ENCODE measurements around the gene UBE2N. TPM values are rescaled to one million over a fixed set of nuclear protein-coding genes. Genes with fewer than 3 reads are reported as not detected.
"Not testable (repeated sequence)": the region's sequence is repeated elsewhere in the genome, so short reads cannot be mapped to it uniquely, and the experiment has no call there.

UBE2N gene
- polyA plus RNA-seq, 1 donor, result 91.4 TPM

GRCh38 chr12:93409343-93410187 is 32.2 kb downstream of the UBE2N start:
- DNase-seq, result not testable (repeated sequence)

- no peak for DNase-seq
These were observed 32.9 kb downstream of the UBE2N start for GRCh38 chr12:93408813-93409212.

GRCh38 chr12:93407963-93408283 is 33.8 kb downstream of the UBE2N start:
- DNase-seq, result no peak

DNA sequence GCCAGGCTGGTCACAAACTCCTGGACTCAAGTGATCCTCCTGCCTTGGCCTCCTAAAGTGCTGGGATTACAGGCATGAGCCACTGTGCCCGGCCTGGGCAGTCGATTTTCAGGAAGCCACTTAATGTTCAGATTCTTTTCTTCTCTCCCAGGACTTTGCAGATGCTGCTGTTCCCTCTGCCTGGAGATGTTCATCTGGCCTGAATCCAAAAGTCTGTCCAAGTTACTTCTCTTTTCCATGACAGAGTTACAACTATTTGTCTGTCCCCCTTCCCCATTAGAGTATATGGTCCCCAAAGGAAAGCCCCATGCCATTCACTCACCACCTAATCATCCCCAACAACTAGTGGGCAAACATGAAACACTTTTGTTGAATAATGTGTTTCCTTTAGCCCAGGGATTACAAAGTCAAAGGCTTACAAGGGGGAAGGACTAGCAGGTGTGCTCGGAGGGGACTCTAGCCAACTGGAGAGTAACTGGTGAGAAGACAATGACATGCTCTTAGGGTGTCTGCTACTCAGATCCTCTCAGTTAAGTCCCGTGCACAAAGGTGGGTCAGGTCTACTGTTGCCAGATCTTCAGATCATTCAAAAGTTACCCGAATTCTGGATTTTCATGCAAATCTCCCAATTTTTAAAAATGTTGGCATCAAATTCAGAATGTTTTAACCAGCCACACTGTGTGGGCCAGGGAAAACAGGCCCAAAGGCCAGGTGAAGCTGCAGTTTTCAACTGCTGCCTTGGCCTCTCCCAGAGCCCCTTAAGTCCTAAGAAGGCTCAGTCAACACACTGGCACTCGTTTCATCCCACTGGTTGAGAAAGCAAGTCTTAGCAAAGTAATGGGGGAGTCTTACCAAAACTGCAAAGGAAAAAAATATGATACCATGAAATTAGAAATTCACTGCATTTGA is 34.4 kb downstream of the UBE2N start:
- no peak for DNase-seq

- DNase-seq, result no peak
These were observed 36.5 kb downstream of the UBE2N start for GRCh38 chr12:93404961-93405849.

DNA sequence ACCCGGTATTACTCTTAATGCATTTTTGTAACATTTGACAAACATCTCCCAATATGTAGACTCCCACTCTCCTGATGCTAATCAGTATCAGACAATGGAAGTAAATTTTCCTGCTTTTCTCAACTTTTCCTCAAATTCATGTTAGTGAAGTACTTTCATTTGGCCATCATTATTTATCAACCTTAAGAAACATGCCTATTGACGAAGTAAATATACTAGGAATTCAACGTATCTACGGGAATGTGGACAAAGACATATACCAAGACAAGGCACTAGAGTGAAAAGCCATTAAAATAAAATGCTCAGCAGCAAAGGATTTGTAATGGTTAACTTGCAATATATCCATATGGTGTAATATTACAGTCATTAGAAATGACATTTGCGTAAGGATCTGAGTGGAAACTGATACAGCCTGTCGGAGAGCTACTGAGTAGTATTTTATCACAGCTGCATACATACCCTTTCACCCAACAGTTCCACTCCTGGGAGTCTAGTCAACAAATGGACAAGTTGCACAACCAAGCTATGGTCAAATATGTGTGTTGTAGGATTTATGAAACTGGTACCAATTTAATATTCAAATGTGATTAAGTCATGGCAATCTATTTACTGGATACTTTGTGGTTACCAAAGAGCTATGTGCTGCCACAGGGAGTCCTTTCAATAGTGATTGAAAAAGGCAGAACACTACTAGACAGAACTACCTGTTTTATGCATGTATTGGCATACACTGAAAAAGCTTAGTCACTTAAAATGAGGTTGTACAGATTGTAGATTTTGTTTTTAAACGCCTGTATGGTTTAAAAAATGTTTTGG is 37.6 kb downstream of the UBE2N start:
- no peak for DNase-seq

- no peak for DNase-seq
These were observed 39.1 kb downstream of the UBE2N start for GRCh38 chr12:93402333-93403311.

DNA sequence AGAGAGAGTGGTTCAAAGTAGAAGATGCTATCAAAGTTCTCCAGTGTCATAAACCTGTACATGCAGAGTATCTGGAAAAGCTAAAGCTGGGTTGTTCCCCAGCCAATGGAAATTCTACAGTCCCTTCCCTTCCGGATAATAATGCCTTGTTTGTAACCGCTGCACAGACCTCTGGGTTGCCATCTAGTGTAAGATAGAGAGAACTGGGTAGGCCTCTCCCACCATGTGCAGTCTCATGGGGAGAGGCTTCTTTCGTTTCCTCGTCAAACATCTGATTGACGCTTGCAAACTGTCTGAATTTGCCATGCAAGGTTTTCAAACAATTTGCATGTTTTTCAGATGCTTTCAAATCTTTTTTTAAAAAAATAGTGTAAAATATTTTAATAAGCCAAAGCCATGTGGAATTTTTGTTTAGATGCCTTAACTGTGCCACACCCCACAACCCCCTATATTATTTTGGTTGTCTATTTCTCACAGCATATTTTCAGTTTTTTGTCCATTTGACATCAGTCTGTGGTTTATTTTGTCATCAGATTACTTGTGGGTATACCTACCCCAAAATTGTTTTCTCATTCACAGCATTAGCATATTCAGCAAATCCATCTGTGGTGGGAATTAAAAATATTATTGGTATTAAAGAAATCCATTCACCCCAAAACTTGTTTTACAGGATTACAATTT is 42.4 kb downstream of the UBE2N start:
- not testable (repeated sequence) for DNase-seq

GRCh38 chr12:93397412-93397811 is 44.3 kb downstream of the UBE2N start:
- DNase-seq, result no peak

GRCh38 chr12:93393425-93393824 is 48.3 kb downstream of the UBE2N start:
- DNase-seq, result no peak

DNA sequence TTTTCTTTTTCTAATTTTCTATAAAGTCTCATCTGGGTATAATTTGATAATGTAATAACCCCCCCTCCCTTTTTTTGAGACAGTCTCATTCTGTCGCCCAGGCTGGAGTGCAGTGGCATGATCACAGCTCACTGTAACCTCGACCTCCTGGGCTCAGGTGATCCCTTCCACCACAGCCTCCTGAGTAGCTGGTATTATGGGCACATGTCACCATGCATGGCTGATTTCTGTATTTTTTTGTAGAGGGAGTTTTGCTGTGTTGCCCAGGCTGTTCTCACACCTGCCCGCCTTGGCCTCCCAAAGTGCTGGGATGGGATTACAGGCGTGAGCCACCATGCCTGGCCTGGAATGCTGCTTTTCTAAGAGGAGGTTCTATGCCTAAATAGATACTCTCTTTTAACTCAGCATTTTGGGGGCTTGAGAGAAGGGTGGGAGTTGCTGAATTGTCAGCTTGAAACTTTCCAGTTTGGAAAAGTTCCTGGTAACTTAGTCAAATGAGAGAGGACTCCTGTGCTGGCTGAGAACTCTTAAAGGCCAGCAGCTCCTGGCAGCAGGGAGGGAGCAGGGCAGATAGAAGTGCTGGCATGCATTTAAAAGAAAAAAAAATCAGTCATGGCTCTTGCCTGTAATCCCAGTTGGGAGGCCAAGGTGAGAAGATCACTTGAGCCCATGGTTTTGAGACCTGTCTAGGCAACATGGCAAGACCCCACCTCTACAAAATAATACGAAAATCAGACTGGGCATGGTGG is 51.0 kb downstream of the UBE2N start:
- DNase-seq, result no peak

- DNase-seq, result no peak
These were observed 51.7 kb downstream of the UBE2N start for GRCh38 chr12:93390031-93390430.

DNA sequence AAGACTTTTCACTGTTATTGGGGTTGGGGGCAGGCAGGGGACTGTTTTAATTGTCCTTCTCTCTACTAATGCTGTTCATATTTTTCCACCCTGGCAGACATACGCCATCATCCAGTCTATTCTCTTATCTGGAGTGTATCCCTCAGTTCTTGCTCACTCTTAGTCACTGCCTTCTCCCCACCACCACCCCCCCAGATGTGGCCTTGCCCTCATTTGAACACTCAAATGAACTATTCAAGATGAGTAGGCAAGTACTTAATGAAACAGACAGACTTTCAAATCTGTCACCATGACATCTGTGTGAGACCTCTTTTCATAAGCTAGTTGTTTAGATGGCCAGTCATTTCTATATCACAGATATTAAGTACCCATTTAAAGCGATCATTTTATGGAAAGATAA is 54.0 kb downstream of the UBE2N start:
- no peak for DNase-seq

GRCh38 chr12:93381976-93382437 is 59.7 kb downstream of the UBE2N start:
- DNase-seq, result not testable (repeated sequence)

- no peak for DNase-seq
These were observed 60.4 kb downstream of the UBE2N start for GRCh38 chr12:93381161-93381975.

DNA sequence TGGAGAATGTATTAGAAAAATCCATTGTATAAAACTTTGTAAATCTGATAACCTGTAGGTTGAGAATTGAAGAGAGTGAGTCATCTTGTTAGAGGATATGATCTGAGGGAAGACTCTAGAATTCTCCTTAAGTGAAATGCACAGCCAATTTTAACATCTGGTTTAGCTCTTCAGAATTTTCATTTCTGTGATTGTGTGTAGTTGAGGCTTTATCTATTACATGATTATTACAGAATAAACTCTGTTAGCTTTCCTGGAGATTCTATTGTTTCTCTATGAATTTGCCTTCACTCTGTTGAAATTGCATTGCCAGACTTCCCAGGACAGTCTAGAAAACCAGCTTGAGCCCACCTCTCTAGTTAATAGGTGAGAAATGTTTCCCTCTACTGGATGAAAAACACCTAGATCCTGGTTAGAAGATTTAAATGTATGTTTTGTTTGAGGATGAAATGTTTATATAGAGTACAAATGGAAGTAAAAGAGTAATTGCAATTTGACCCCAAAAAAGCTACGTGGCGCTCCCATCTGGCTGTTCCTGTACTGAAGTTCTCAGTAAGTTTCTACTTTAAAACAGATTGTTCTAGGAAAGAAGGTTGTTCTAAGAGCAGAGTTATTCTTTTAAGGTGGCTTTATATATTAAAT is 61.1 kb downstream of the UBE2N start:
- peak; percentile 50 for DNase-seq

DNA sequence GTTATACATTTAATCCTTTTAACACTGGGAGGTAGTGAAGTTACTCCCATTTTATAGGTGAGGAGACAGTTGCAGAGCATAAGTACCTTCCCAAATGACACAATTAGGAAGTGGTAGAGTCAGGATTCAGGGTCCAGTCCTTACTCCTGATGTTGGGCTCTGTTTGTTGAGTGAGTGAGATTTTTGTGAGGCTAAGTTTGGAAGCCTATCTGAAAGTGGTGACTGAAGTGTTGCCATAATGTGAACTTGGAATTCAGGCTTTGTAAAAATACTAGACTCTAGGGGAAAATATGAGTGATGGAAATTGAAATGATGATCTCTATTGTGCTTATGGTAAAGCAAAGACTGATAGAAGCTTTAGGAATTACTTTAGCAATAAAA is 61.8 kb downstream of the UBE2N start:
- no peak for DNase-seq

All from hindlimb muscle (tissue), 1 donor.